A673 (cell line): Measurements from ENCODE around the gene RNASE8. TPM values are rescaled to one million over a fixed set of nuclear protein-coding genes. Genes with fewer than 3 reads are reported as not detected.

Experiments
- BruUV-seq: library from RNA; stranded (reverse); fragments of 400-500 nt; replicated peaks from 2 replicates; lab custom pipeline; 2021; lab: Mats Ljungman, UMichigan
- CTCF ChIA-PET: fragments of 300-600 bp; sonication (Branson Sonifier 250); formaldehyde crosslinking; loops from one replicate; lab custom pipeline; 2022; ENCODE audit warnings: antibody characterized with exemption; lab: Charles Lee
- POLR2A ChIA-PET: fragments of 300-600 bp; sonication (Branson Sonifier 250); formaldehyde crosslinking; loops from one replicate; lab custom pipeline; 2022; ENCODE audit warnings: antibody characterized with exemption; ENCODE audit not compliant: low non-redundant PET; lab: Charles Lee
- DNase-seq: peaks from one replicate; pipeline ENCODE4 v3.0.0-alpha.2; 2015; ENCODE audit warnings: low spot score
- H3K27ac ChIP-seq: fragments of 200-600 bp; sonication (generic); 2 replicates; pipeline ENCODE4 v1.5.1; 2016; ENCODE audit warnings: mixed run types, low read depth, mild to moderate bottlenecking, mixed read lengths, antibody characterized with exemption, low read length; ENCODE audit not compliant: poor library complexity, severe bottlenecking
- H3K27me3 ChIP-seq: fragments of 200-600 bp; sonication (generic); replicated peaks from 2 replicates; pipeline ENCODE4 v1.6.1; 2017; ENCODE audit warnings: mixed run types, low read depth, mild to moderate bottlenecking, mixed read lengths, antibody characterized with exemption, low read length; ENCODE audit not compliant: insufficient read depth, poor library complexity
- H3K36me3 ChIP-seq: fragments of 200-600 bp; sonication (generic); 2 replicates; pipeline ENCODE4 v1.6.1; 2016; ENCODE audit warnings: mixed run types, mild to moderate bottlenecking, mixed read lengths, antibody characterized with exemption, low read length; ENCODE audit not compliant: insufficient read depth, poor library complexity, severe bottlenecking
- H3K4me1 ChIP-seq: fragments of 200-600 bp; sonication (generic); 2 replicates; pipeline ENCODE4 v1.6.1; 2017; ENCODE audit warnings: mixed run types, mild to moderate bottlenecking, mixed read lengths, antibody characterized with exemption, low read length; ENCODE audit not compliant: insufficient read depth, poor library complexity, severe bottlenecking
- H3K4me3 ChIP-seq: fragments of 200-600 bp; sonication (generic); 2 replicates; pipeline ENCODE4 v1.5.1; 2016; ENCODE audit warnings: low read depth, mixed run types, mild to moderate bottlenecking, mixed read lengths, low read length; ENCODE audit not compliant: poor library complexity, severe bottlenecking
- H3K9me3 ChIP-seq: fragments of 200-600 bp; sonication (generic); 2 replicates; pipeline ENCODE4 v1.6.1; 2016; ENCODE audit warnings: mixed run types, low read depth, mild to moderate bottlenecking, mixed read lengths, antibody characterized with exemption, low read length; ENCODE audit not compliant: poor library complexity, severe bottlenecking
- EZH2 ChIP-seq: fragments of 200-600 bp; sonication (generic); IDR thresholded peaks from 2 replicates; pipeline ENCODE4 v1.6.1; 2017; ENCODE audit warnings: borderline replicate concordance, low read depth, mild to moderate bottlenecking, mixed read lengths, antibody characterized with exemption, low read length; ENCODE audit not compliant: poor library complexity, severe bottlenecking
- intact Hi-C: fragments of 100-400 bp; cut with micrococcal nuclease; formaldehyde crosslinking; loops from one replicate; pipeline ENCODE4 v1.10.0; 2022; ENCODE audit not compliant: unreplicated experiment
- total RNA-seq: library from RNA; stranded (reverse); gene quantifications from 2 replicates; pipeline ENCODE4 v1.2.3, GENCODE V29; 2021
- TF ChIP-seq, protein P1 (sequence below): fragments of 300-800, 200-600 bp; sonication (generic); conservative IDR thresholded peaks from 2 replicates; pipeline ENCODE4 v1.5.1; 2017; ENCODE audit warnings: low read depth, mild to moderate bottlenecking, antibody characterized with exemption, low read length, moderate library complexity, mixed read lengths

The RNASE8 gene
- total RNA-seq, 1 experiment from 2014 or later, result not detected

DNA sequence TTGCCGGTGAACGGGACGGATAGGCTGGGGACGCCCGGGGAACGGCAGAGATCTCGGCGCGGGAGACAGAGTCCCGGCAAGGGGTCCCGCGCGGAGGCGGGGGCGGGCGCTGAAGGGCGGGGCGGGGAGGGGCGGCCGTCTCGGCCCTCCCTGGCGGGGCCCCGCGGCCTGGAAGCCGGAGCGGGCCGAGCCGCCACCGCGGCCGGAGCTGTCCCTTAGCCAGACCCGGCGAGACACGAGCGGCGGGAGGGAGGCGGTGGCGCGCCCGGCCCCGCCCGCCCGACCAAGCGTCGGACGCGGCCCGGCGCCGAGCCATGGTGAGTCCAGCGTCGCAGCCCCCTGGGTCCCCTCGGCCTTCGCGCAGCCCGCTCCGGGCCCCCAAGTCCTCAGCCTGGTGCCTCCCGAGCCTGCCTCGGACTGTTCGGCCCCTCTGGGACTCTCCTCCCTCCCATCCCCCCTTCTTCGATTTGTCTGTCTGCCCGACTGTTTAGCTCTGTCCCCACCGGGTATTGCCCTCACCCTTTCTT lies 12.5 kb downstream of the RNASE8 start, which contains the start of gene ARHGEF40:
TSS of gene ARHGEF40 (plus strand) at position 222 of the 527 bp plus-strand sequence. CDS start at position 315, 93 bp downstream.
- Histone ChIP-seq H3K4me3 (peak within 1 kb of the TSS; percentile 98), H3K9me3 (no peaks in the 10 kb centered on the region), H3K27me3 (no peaks in the 10 kb centered on the region), H3K36me3 (peaks cover 21% of the 10 kb centered on the region), H3K4me1 (peaks cover 27% of the 10 kb centered on the region), H3K27ac (peak within 1 kb of the TSS; percentile 90)
- CTCF ChIA-PET, result interaction anchor here (0.6 to 2.5 kb wide), 6 partner anchors 17 to 55 kb away, joined by 3 to 23 read pairs (median 4); no protein-coding TSS in a partner anchor
- no TSS peak for BruUV-seq
- DNase-seq, result peak; percentile 68
- no peak for TF ChIP-seq EZH2
- TF ChIP-seq, protein P1, sequence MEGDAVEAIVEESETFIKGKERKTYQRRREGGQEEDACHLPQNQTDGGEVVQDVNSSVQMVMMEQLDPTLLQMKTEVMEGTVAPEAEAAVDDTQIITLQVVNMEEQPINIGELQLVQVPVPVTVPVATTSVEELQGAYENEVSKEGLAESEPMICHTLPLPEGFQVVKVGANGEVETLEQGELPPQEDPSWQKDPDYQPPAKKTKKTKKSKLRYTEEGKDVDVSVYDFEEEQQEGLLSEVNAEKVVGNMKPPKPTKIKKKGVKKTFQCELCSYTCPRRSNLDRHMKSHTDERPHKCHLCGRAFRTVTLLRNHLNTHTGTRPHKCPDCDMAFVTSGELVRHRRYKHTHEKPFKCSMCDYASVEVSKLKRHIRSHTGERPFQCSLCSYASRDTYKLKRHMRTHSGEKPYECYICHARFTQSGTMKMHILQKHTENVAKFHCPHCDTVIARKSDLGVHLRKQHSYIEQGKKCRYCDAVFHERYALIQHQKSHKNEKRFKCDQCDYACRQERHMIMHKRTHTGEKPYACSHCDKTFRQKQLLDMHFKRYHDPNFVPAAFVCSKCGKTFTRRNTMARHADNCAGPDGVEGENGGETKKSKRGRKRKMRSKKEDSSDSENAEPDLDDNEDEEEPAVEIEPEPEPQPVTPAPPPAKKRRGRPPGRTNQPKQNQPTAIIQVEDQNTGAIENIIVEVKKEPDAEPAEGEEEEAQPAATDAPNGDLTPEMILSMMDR, result no peak
- intact Hi-C loops, result no loop called here
- POLR2A ChIA-PET, result no interaction called here

DNA sequence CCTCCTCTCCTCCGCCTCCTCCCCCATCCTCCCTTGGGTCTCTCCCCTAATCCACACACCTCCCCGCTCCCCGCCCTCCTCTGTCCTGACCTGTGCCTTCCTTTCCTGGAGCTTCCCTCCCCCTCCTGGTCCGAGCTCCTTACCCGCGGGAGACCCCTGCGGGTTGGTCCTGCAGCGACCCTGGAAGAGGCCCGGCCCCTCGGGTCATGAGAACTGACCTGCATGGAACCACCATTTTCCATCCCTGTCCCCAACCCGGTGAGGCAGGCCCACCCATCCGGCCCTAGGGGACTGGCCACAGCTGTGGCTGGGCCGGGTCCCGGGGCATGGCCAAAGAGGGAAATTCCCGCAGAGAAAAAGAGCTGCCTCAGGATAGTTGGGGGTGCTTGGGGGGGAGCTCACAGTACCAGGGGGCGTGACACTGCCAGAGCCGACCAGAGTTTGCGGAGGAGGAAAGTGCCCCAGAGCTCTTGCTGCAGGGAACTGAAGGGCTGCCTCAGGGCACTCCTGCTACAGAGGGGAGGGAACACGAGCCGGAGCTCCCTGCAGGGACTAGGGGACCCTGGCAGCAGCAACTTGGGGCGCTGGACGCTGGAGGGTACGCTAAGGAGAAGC lies 13.1 kb downstream of the RNASE8 start:
- peak overlapping the region; percentile 98 for H3K4me3 ChIP-seq
- ChIA-PET CTCF (interaction anchor here (0.6 to 2.5 kb wide), 10 partner anchors 17 to 56 kb away, joined by 3 to 29 read pairs (median 8); no protein-coding TSS in a partner anchor), POLR2A (interaction anchor here (0.6 to 1.6 kb wide), 3 partner anchors 24 to 314 kb away, joined by 5 to 15 read pairs (median 5); no protein-coding TSS in a partner anchor)
- H3K9me3 ChIP-seq, result no peaks in the 10 kb centered on the region
- no peak for DNase-seq
- intact Hi-C loops, result loop anchor here (1.0 kb wide), 2 partner anchors 17 to 34 kb away; no protein-coding TSS in a partner anchor
- peak overlapping the region; percentile 90 for H3K27ac ChIP-seq
- no peak for TF ChIP-seq EZH2
- TF ChIP-seq, protein P1, result no peak
- BruUV-seq, result no TSS peak
- H3K4me1 ChIP-seq, result peaks cover 27% of the 10 kb centered on the region
- peaks cover 27% of the 10 kb centered on the region for H3K36me3 ChIP-seq
- no peaks in the 10 kb centered on the region for H3K27me3 ChIP-seq

GRCh38 chr14:21071225-21072030 lies 13.8 kb downstream of the RNASE8 start:
- intact Hi-C loops, result loop anchor here (1.0 kb wide), 2 partner anchors 16 to 33 kb away; no protein-coding TSS in a partner anchor
- peak overlapping the region; percentile 90 for H3K27ac ChIP-seq
- H3K9me3 ChIP-seq, result no peaks in the 10 kb centered on the region
- no TSS peak for BruUV-seq
- H3K27me3 ChIP-seq, result no peaks in the 10 kb centered on the region
- CTCF ChIA-PET, result interaction anchor here (0.5 to 2.5 kb wide), 10 partner anchors 16 to 56 kb away, joined by 3 to 29 read pairs (median 12); no protein-coding TSS in a partner anchor
- peaks cover 27% of the 10 kb centered on the region for H3K4me1 ChIP-seq
- peaks cover 34% of the 10 kb centered on the region for H3K36me3 ChIP-seq
- peak overlapping the region; percentile 98 for H3K4me3 ChIP-seq
- DNase-seq, result peak; percentile 98
- TF ChIP-seq, protein P1, result no peak
- no peak for TF ChIP-seq EZH2
- POLR2A ChIA-PET, result interaction anchor here (0.5 to 1.6 kb wide), 6 partner anchors 19 to 313 kb away, joined by 5 to 15 read pairs (median 7); no protein-coding TSS in a partner anchor
